DOHH2 (cell line): Measurements from ENCODE around the gene CASKIN1.
"Not testable (repeated sequence)": the region's sequence is repeated elsewhere in the genome, so short reads cannot be mapped to it uniquely, and the experiment has no call there.

ENCODE experiments used
- H3F3A ChIP-seq: fragments of 200-600 bp; sonication (generic), shearing (Covaris generic); 2 replicates; pipeline ENCODE4 v1.6.0; 2016; ENCODE audit warnings: antibody characterized with exemption, mild to moderate bottlenecking; ENCODE audit not compliant: control insufficient read depth, insufficient read depth
- H3K27ac ChIP-seq: fragments of 200-600 bp; sonication (generic); 2 replicates; pipeline ENCODE4 v1.5.1; 2014; ENCODE audit warnings: low read depth, mild to moderate bottlenecking, low read length, moderate library complexity
- H3K27me3 ChIP-seq: fragments of 200-600 bp; sonication (generic); 2 replicates; pipeline ENCODE4 v1.6.1; 2014; ENCODE audit warnings: mild to moderate bottlenecking, low read length, mixed read lengths; ENCODE audit not compliant: control insufficient read depth
- H3K36me3 ChIP-seq: fragments of 200-600 bp; sonication (generic); 2 replicates; pipeline ENCODE4 v1.6.1; 2014; ENCODE audit warnings: mild to moderate bottlenecking, low read length, moderate library complexity, mixed read lengths; ENCODE audit not compliant: control insufficient read depth
- H3K4me1 ChIP-seq: fragments of 200-600 bp; sonication (generic); 2 replicates; pipeline ENCODE4 v1.6.1; 2014; ENCODE audit warnings: mild to moderate bottlenecking, low read length, mixed read lengths; ENCODE audit not compliant: control insufficient read depth
- H3K4me2 ChIP-seq: fragments of 200-600 bp; sonication (generic); 2 replicates; pipeline ENCODE4 v1.6.0; 2014; ENCODE audit warnings: mild to moderate bottlenecking, low read length, moderate library complexity
- H3K4me3 ChIP-seq: fragments of 200-600 bp; sonication (generic); 2 replicates; pipeline ENCODE4 v1.5.1; 2014; ENCODE audit warnings: mild to moderate bottlenecking, low read length, mixed read lengths
- H3K79me2 ChIP-seq: fragments of 200-600 bp; sonication (generic); 2 replicates; pipeline ENCODE4 v1.6.1; 2014; ENCODE audit warnings: mild to moderate bottlenecking, low read length, mixed read lengths; ENCODE audit not compliant: control insufficient read depth
- H3K9me2 ChIP-seq: fragments of 200-600 bp; sonication (generic); replicated peaks from 2 replicates; pipeline ENCODE4 v1.6.1; 2014; ENCODE audit warnings: mild to moderate bottlenecking, low read length, mixed read lengths; ENCODE audit not compliant: control insufficient read depth
- H3K9me3 ChIP-seq: fragments of 200-600 bp; sonication (generic); 2 replicates; pipeline ENCODE4 v1.6.1; 2014; ENCODE audit warnings: antibody characterized with exemption, low read length, mixed read lengths; ENCODE audit not compliant: control insufficient read depth, insufficient read depth
- H4K20me1 ChIP-seq: fragments of 200-600 bp; sonication (generic); 2 replicates; pipeline ENCODE4 v1.6.0; 2014; ENCODE audit warnings: low read depth, mild to moderate bottlenecking, antibody characterized with exemption, low read length, moderate library complexity; ENCODE audit not compliant: control insufficient read depth, insufficient read depth

CASKIN1 gene

GRCh38 chr16:2127630-2128280, 68.7 kb downstream of the CASKIN1 start:
- H3K79me2 ChIP-seq: peaks cover 29% of the 10 kb centered on the region
- not testable (repeated sequence) for H3F3A ChIP-seq, H3K4me2 ChIP-seq, H3K9me2 ChIP-seq, H3K9me3 ChIP-seq, H3K27ac ChIP-seq, H4K20me1 ChIP-seq, H3K27me3 ChIP-seq, H3K36me3 ChIP-seq, H3K4me3 ChIP-seq
- peaks cover 29% of the 10 kb centered on the region for H3K4me1 ChIP-seq
